NCI-H1048 (cell line): ENCODE data around the gene ATP1B3.
"Not testable (repeated sequence)": the region's sequence is repeated elsewhere in the genome, so short reads cannot be mapped to it uniquely, and the experiment has no call there.

Experiments
- DNase-seq: peaks from one replicate; lab custom pipeline; 2025; lab: John Stamatoyannopoulos, UW

Gene ATP1B3

DNA sequence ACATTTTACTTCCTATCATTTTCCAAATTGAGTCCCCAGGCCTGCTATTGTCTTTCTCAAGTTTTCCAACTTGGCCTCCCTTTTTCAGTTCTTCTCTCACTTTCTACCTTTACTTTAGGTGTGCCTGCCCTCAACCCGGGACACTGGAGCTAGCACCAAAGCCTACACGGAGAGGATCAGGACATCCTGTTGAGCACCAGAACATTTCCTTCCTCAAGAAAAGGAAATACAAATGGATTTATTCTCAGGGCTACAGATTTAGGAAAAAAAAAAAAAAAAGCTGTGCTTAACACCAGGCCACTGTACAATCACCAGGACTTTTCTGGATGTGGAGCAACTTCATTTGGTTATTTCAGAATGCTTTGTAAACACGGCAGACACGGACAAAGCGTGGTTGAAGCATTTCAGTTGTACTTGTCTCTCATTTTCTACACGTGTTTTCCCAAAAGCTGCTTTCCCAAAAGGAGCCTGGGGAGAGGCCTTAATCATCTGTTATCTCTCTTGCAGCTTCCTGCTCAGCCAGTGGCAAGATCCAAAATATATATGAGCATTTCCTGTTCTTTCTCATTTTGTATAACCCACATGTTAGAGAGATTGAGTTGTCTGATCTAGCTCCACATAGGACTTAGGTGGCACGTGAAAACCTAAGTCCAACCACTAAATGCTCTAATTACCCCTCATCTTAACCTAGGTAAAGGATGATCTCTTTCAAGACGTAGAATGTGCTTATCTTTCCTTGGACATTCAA lies 15.5 kb upstream of the ATP1B3 start:
- DNase-seq = no peak

DNA sequence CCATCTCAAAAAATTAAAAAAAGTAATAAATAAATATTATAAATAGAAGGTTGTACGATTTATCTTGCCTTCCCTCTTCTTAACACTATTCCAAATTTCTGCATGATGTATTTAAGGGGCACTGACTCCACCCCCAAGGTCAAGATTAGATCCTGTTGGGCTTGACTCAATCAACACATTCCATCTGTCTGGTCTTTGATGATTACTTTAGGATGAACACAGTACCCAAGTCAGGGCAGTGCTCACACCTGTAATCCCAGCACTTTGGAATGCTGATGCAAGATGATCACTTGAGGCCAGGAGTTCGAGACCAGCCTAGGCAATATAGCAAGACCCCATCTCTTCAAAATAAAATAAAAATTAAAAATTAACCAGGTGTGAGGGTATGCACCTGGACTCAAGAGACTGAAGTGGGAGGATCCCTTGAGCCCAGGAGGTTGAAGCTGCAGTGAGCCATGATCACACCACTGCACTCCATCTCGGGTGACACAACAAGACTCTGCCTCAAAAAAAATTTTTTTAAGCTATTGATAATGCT lies 14.1 kb upstream of the ATP1B3 start:
- DNase-seq = no peak

DNA sequence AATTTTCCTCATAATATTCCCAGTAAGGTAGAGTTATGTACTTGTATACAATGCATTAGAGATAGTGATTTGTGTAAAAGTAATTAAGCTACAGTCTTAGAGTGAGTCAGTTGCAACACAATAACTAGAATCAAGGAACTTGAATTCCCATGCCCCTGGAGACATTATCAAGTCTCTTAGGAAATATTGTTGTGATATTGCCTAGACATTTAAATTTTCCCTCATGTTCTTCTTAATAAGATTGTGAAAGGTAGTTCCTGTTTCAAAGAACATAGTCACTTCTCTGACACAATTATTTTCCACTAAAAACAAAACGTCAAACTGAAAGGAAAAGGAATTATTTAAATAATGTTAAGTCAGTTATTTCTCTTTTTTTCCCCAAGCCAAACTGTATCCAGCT lies 13.0 kb upstream of the ATP1B3 start:
- no peak for DNase-seq

DNA sequence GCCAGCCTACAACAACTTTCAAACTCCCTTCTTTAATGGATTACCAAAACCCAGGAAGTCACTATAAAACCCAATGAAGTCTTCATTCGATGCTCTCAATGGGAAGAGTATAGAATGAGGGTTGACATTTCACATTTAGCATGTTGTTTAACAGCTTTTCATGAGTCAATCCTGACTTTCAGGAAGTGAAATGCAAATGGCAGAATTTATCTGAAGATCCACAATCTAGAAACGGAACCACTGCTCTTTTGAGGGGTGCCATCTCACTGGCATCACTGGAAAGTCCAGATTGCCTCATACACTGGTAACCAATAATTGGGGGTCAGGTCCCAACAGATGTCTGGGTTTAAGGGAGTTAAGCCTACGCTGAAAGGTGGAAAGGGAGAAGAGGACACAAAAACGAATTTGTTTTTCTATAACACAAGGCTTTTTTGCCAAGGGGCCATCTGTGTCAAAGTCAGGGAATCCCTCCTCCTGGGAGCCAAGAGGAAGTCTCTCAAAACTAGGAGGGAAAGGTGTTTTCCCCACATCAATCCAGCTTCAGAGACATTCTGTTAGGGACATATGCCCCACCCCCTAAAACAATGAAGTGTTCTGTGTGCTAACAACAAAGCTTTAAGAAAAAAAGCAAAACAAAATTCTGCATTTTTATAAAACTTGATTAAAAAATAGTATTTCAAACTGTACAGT lies 12.0 kb upstream of the ATP1B3 start:
- DNase-seq = no peak

DNA sequence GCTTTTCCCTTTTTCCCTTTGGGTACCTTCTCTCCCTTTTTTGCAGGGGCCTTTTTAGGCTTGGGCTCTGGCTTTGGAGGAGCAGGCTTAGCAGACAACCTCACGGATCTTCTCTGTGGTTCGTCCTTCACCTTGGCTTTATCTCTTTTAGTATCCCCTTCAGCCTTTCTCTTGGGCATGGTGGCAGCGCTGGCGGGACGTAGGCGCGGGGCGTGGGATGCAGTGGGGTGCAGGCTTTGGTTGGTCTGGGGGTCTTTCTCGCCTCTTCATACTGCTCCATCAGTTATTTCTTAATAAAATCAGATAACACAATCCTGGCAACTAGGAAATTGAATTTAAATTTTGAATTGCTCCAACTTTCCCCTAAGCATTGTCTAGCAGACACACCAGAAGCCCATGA lies 11.3 kb upstream of the ATP1B3 start:
- DNase-seq = no peak

DNA sequence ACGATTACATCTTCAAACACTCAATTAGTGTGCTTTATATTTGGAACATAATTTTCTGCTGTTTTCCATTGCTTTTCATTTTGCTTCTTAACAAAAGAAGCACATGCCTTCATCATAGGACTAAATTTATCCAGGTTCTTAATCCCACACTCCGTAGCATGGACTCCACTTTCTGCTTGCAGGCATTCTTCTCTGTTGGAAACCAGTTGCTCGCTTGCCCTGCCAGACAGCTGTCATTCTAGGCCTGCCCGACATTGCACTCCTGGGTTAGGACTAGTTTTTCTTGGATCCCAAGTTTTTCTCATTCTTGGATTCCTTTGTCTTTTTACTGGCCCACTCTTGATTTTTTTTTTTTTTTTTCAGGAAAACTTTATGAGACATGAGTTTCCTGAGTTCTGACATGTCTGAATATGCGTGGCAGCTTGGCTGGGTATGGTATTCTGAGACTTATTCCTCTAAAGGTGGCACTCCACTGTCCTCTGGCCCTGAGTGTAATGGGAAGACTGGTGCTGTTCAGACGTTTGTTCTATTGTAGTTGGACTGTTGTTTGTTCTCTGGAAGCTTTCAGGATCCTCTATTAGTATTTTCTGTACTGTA lies 6.3 kb upstream of the ATP1B3 start:
- no peak for DNase-seq

DNA sequence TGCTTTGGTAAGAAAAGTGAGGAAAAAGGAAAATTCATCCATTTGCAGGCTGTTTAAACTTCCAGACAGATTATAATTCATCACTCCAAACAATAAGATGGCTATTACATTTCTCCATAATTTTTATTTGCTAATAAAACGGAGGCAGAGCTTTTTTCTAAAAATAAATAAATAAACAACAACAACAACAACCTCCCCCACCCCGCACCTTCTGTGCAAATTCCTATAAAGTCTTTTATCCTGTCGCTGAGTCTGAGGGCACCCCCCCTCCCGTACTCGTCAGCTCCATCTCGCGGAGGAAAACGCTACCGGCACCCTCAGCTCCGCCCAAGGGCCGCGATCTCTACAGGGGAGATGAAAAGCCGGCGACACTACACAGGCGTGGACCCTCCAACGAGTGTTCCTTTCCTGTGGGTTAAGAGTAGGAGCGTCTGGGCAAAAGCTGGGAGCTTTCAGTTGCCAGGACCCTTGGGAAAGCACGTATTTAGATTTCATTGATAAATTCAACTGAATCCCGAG lies 1.0 kb upstream of the ATP1B3 start:
- peak; percentile 58 for DNase-seq

DNA sequence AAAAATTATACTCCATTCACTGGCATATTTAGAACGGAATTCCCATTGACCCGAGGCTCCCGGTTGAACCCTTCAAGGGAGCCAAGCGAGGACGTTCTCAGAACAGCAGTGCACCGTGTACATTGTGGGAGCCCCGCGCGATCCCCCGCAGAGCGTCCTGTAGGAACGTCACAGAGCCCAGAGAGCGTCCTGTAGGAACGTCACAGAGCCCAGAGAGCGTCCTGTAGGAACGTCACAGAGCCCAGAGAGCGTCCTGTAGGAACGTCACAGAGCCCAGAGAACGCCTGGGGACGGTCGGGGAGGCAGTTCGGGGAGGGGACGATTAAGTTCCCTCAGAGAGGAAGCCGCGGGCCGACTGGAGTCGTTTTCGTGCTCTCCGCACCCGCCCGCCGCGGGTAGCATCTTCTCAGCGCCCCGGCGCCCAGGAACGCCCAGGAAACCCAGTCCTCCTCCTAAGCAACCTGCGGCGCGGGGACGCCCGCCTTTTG lies 506 bp upstream of the ATP1B3 start:
- DNase-seq = no peak

DNA sequence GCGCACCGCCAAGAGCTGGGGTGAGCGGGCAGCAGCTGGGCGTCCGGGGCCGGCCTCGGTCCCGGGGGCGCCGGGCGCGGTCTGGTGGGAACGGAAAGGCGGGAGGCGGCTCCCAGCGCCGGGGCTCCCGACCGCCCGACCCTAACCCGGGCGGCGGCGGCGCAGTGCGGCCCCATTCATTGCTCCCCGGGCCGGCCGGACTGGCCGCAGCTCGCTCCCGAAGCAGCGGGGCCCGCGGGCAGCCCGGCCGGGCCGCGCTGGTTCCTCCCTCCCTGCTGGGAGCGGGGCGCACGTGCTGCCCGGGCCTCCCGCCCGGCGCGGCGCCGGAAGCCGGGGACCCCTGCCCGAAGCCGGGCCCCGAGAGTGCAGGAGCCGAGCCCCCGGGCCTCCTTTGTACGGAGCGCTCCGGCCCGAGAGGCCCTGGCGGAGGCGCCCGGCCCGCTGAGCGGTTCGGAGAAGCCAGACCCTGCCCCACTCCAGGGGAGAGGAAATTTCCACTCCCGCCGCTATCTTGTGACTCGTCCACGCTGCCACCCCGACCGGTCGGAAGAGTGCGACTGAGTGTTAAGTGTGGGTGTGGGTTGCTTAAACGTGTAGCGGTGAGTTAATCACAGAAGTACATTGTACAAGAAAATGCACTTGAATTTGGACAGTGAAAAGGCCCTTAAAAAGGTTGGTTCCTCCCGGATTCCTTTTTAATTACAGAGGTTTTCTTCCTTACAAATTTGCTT lies 613 bp downstream of the ATP1B3 start:
- DNase-seq = no peak

DNA sequence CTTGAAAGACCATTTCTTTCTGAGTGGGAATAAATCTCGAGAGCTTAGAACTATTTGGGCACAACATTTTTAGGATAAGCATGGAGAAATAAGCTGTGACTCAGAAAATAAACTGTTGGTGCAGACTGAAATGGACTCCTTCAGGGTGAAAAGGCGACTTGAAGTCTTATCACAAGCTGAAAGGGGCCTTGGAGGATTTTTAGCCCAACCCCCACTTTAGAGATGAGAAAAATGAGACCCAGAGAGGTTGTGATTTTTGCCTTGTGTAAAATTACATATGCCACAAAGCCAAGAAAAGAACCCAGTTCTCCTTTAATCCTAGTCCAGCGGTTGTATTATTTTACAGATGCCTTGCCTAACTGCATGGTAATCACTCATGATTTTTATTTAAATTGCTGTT lies 1.5 kb downstream of the ATP1B3 start:
- no peak for DNase-seq

DNA sequence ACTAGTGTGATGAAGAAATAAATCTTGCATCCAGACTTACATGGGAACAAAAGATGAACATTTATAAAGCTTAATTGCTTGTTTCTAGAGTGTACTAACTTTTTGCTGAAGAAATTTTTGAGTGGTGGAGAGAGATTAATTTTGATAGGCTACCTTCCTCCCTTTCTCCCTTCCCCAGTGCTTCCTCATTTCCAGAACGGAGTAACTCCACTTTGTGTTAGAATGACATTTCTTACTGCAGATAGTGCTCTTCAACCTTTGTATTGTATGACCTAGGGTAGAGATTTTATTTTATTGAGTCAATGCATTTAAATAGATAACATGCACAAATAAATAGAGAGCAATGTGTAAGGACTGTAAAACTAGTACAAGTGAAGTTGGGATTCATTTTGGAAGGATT lies 1.9 kb downstream of the ATP1B3 start:
- DNase-seq = no peak

DNA sequence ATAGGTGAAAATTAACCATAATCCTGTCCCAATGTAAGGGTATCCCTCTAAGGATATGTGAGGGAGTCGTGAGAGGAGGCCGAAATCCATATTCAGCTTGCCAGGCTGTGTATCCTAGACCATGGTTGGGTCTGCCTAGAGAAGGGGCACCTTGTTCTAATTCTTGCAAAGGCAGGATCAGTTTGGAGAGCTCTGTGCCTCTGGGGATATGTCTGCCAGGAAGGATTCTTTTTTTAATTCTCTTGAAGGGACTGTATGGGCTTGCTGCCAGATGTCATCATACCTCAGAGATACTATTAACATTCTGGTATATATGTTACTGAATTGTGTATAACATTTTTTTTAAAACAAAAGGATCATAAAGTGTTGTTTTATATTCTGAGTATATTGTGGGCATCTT lies 2.4 kb downstream of the ATP1B3 start:
- DNase-seq = no peak

DNA sequence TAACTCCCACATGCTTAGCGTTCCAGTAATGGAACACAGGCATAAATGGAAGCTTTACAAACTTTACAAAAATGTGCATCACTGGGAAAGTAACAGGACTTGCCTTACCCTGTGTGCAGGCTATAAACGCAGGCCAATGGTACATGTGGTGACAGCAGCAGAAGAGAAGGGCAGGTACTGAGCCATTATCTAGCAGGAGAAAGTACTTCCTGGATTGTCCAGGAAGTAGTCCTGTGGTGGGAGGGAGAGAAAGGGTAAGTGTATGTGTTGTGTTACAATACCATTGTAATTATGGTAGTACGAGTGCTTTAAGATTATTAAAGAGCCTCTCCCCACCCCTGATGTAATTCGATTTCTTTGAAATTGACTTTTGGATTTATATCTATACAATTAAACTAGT lies 5.3 kb downstream of the ATP1B3 start:
- DNase-seq = no peak

DNA sequence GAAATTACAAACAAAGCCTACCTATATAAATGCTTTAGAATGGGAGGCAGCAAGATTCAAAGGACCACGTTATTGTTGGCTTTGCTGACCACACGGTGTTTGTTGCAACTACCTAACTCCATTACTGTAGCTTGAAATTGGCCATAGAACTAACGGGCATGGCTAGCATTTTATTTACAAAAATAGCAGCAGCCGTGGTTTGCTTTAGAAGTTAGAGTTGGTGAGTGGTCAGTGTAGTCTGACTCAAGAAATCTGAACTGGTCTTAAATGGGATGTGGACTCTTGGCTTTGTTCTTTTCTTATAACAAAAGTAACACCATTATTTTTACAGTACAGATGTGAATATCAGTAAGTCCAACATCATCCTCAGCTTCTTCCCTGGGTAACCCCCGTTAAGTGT lies 10.6 kb downstream of the ATP1B3 start:
- no peak for DNase-seq

DNA sequence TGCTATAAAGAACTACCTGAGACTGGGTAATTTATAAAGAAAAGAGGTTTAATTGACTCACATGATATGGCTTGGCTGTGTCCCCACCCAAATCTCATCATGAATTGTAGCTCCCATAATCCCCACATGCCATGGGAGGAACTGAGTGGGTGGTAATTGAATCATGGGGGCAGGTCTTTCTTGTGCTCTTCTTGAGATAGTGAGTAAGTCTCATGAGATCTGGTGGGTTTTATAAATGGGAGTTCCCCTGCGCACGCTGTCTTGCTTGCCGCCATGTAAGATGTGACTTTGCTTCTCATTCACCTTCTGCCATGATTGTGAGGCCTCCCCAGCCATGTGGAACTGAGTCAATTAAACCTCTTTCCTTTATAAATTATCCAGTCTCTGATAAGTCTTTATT lies 12.1 kb downstream of the ATP1B3 start:
- not testable (repeated sequence) for DNase-seq

DNA sequence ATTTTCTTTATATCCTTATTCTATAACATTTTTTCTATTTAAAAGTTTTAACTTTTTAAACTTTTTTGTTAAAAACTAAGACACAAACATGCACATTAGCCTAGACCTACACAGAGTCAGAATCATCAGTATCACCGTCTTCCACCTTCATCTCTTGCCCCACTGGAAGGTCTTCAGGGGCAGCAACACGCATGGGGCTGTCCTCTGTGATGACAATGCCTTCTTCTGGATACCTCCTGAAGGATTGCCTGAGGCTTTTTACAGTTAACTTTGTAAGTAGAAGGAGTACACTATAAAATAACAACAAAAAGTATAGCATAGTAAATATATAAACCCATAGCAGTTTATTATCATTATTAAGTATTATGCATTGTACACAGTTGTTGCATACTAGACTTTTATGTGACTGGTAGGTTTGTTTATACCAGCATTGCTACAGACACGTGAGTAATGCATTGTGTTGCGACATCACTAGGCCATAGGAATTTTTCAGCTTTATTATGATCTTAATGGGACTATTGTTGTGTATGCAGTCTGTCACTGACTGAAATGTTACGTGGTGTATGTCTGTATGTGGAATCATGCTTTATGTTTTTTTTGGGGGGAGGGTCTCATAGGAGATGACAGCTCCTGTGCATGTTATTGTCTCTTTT lies 18.2 kb downstream of the ATP1B3 start:
- no peak for DNase-seq

DNA sequence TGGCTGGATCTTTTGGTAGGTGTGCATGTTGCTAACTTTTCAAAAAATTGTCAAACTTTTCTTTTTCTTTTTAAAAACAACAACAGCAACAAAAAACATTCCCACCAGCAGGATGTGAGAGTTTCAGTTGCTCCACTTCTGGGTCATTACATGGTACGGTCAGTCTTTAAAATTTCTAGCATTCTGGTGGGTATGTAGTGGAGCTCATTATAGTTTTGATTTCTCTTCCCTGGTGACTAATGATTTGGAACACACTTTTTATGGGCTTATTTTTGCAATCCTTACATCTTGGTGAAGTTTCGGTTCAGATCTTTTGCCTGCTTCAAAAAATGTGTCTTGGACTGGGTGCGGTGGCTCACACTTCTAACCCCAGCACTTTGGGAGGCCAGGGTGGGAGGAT lies 19.3 kb downstream of the ATP1B3 start:
- no peak for DNase-seq

DNA sequence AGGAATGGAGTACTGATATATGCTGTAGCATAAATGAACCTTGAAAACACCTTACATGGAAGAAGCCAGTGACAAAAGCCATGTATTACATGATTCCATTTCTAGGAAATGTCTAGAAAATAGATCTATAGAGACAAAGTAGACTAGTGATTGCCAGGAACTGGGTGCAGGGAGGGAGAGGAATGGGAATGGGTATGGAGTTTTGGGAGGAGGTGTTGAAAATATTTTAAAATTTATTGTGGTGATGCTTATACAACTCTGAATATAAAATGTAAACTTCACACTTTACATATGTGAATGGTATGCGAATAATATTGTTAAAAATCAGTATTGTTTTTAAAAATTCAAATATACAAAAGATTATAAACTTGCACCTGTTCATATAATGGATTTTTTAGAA lies 22.5 kb downstream of the ATP1B3 start:
- DNase-seq = no peak

DNA sequence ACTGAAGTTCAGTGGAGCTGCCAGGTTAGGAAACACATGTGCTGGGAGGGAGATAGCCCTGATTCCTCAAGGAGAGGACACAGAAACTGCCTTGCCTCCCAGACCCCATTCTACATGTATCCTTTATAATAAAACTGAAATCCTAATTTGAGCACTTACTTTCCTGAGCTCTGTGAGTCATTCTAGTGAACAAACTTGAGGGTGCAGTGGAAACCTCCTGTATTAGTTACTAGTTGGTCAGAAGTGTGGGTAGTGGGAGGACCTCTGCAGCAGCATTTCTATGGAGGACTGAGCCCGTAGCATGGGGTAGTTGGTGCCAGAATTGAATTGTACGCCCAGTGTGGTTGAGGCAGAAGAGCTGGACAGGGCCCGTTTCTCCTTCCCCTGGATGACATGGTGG lies 23.9 kb downstream of the ATP1B3 start:
- DNase-seq = no peak

DNA sequence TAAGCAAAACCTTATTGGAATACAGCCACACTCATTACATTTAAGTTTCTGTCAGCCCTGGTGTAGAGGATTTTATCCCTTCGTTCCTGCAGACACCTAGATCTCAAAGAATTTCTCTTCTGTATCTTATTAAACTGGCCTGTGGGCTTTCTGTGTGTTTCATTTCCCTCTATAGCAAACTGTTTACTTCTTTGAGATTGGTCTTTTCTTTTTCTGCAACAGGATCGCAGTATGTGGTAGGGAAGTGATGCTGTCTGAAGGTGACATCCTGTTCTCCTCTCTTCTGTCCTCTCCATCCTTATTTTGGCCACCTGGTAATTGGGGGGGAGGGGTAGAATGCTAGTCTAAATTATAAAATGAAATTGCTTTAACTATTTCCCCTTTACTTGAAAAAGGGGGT lies 25.5 kb downstream of the ATP1B3 start:
- DNase-seq = no peak

DNA sequence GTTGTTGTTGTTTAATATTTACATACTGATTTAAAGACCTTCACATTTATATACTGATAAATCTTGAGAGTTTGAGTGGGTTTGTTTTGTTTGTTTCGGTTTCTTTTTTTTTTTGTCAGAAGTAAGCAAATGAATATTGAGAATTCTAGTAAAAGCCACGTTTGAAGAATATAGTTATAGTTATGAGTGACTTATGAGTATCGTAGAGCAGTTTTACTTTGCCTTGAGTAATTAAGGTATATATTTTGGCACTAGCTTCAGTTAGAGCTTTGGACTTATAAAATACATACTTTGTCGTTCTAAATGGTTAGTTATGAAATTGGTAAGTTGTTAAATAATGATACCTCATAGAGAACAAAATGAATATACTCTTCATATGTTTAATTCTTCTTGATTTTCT lies 27.8 kb downstream of the ATP1B3 start:
- no peak for DNase-seq

DNA sequence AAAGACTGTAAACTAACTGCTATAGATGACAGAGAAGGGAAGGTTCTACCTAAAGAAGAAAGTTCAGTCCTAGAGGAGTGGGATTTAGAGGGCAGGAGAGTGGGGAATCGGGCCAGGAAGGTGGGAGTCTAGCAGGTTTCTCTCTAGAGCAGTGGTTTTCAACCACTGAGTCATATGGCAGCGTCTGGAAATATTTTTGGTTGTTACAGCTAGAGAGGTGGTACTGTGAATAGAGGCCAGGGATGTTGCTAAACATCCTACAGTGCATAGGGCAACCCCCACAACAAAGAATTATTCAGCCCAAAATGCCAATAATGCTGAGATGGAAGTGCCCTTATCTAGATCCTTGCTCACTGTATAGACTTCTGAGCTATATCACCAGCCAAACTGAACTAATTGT lies 28.7 kb downstream of the ATP1B3 start:
- no peak for DNase-seq
